ENCODE measurements around the gene MAN2A1.

MAN2A1 gene

GRCh38 chr5:109681763-109682162 lies 8.0 kb upstream of the MAN2A1 start:
- no peak for DNase-seq (ENCODE audit: low read depth, low spot score)

GRCh38 chr5:109682383-109682782 lies 7.3 kb upstream of the MAN2A1 start:
- no peak for DNase-seq (ENCODE audit: low read depth, low spot score)

- no peak for DNase-seq (ENCODE audit: low read depth, low spot score)
Measured at GRCh38 chr5:109685916-109686315, 3.8 kb upstream of the MAN2A1 start.

- DNase-seq (ENCODE audit: low read depth, low spot score): no peak
Measured at GRCh38 chr5:109688630-109688969, 1.1 kb upstream of the MAN2A1 start.

- DNase-seq (ENCODE audit: low read depth, low spot score): no peak
Measured at GRCh38 chr5:109688970-109689739, 572 bp upstream of the MAN2A1 start.

- DNase-seq (ENCODE audit: low read depth, low spot score): no peak
Measured at GRCh38 chr5:109690242-109690974, 681 bp downstream of the MAN2A1 start.

- DNase-seq (ENCODE audit: low read depth, low spot score): no peak
Measured at GRCh38 chr5:109690975-109691574, 1.3 kb downstream of the MAN2A1 start.

- DNase-seq (ENCODE audit: low read depth, low spot score): no peak
Measured at GRCh38 chr5:109691996-109692395, 2.3 kb downstream of the MAN2A1 start.

- no peak for DNase-seq (ENCODE audit: low read depth, low spot score)
Measured at GRCh38 chr5:109692852-109693251, 3.1 kb downstream of the MAN2A1 start.

- no peak for DNase-seq (ENCODE audit: low read depth, low spot score)
Measured at GRCh38 chr5:109693535-109694400, 4.0 kb downstream of the MAN2A1 start.

- no peak for DNase-seq (ENCODE audit: low read depth, low spot score)
Measured at GRCh38 chr5:109694451-109694891, 4.7 kb downstream of the MAN2A1 start.

- DNase-seq (ENCODE audit: low read depth, low spot score): no peak
Measured at GRCh38 chr5:109695005-109695926, 5.5 kb downstream of the MAN2A1 start.

- DNase-seq (ENCODE audit: low read depth, low spot score): no peak
Measured at GRCh38 chr5:109697339-109697738, 7.6 kb downstream of the MAN2A1 start.

- no peak for DNase-seq (ENCODE audit: low read depth, low spot score)
Measured at GRCh38 chr5:109700516-109701153, 10.9 kb downstream of the MAN2A1 start.

GRCh38 chr5:109701252-109701651 lies 11.5 kb downstream of the MAN2A1 start:
- DNase-seq (ENCODE audit: low read depth, low spot score): no peak

GRCh38 chr5:109701792-109702191 lies 12.1 kb downstream of the MAN2A1 start:
- no peak for DNase-seq (ENCODE audit: low read depth, low spot score)

- no peak for DNase-seq (ENCODE audit: low read depth, low spot score)
Measured at GRCh38 chr5:109703166-109703565, 13.4 kb downstream of the MAN2A1 start.

GRCh38 chr5:109703829-109704228 lies 14.1 kb downstream of the MAN2A1 start:
- no peak for DNase-seq (ENCODE audit: low read depth, low spot score)

- DNase-seq (ENCODE audit: low read depth, low spot score): no peak
Measured at GRCh38 chr5:109704282-109704952, 14.7 kb downstream of the MAN2A1 start.

- DNase-seq (ENCODE audit: low read depth, low spot score): no peak
Measured at GRCh38 chr5:109705596-109705995, 15.9 kb downstream of the MAN2A1 start.

Data from iPS DF 19.7 (cell line).